Endothelial cell (in vitro differentiated cells): ENCODE results near the gene ZNF142. TPM values are rescaled to one million over a fixed set of nuclear protein-coding genes. Genes with fewer than 3 reads are reported as not detected.
A peak's percentile ranks its signal among the peaks of the same experiment; 100 is the strongest.

Source experiments
- DNase-seq: peaks from one replicate; pipeline ENCODE4 v3.0.0; 2021; ENCODE audit warnings: low spot score
- H3K27ac Mint-ChIP-seq: one replicate; pipeline ENCODE4 v1.8.0; 2021; ENCODE audit warnings: mixed read lengths, inconsistent platforms; ENCODE audit not compliant: unreplicated experiment
- H3K27me3 Mint-ChIP-seq: one replicate; pipeline ENCODE4 v1.8.0; 2021; ENCODE audit warnings: mild to moderate bottlenecking, moderate library complexity, mixed read lengths, inconsistent platforms; ENCODE audit not compliant: unreplicated experiment
- H3K36me3 Mint-ChIP-seq: one replicate; pipeline ENCODE4 v1.8.0; 2021; ENCODE audit warnings: mild to moderate bottlenecking, low read depth, mixed read lengths, inconsistent platforms; ENCODE audit not compliant: unreplicated experiment
- H3K4me1 Mint-ChIP-seq: one replicate; pipeline ENCODE4 v1.8.0; 2021; ENCODE audit warnings: mild to moderate bottlenecking, mixed read lengths, inconsistent platforms; ENCODE audit not compliant: unreplicated experiment
- H3K4me3 Mint-ChIP-seq: one replicate; pipeline ENCODE4 v1.8.0; 2021; ENCODE audit warnings: mild to moderate bottlenecking, mixed read lengths, inconsistent platforms; ENCODE audit not compliant: unreplicated experiment
- H3K9me3 Mint-ChIP-seq: one replicate; pipeline ENCODE4 v1.8.0; 2021; ENCODE audit warnings: mixed read lengths, inconsistent platforms; ENCODE audit not compliant: unreplicated experiment
- total RNA-seq: library from RNA; stranded (reverse); fragmentation: NEBNext Ultra II Directional; extraction: Animal tissue kit (Norgen Biotek cat#: 25700); gene quantifications from one replicate; pipeline ENCODE4 v1.2.1, GENCODE V29; 2021; ENCODE audit not compliant: unreplicated experiment
- TF ChIP-seq, protein P1 (sequence below): fragments of 200-600 bp; sonication (generic); IDR thresholded peaks from one replicate; pipeline ENCODE4 v1.5.0; 2021; ENCODE audit warnings: antibody characterized with exemption; ENCODE audit not compliant: unreplicated experiment

Gene ZNF142
- total RNA-seq, 1 donor from 2014 or later: 26.6 TPM

DNA sequence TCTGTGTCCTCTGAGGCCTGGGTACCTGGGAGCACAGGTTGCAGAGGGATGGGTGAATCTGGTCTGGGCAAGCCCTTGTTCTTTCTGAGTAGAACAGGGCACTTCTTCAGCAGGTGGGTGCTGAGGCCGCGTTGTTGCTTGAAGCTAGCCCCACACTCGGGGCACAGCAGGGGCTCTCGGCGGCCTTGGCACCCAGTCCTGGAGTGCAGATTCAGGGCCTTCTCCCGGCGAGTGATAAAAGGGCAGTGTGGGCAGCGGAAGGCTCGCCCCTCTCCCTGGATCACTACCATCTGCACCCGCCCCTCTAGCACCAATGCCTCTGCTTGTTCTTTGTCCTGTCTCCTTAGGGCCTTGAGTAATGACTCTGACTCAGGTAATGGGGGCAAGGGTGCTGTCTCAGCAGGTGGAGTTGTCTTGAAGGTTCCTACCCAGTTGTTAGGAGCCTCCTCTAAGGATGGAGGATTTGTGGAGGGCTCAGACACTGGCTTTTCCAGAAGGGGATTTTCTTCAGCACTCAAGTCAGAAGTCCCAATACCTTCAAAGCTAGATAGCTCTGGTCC, 15.6 kb downstream of the ZNF142 start:
- no peak for DNase-seq
- peaks cover 23% of the 10 kb centered on the region for H3K36me3 Mint-ChIP-seq
- H3K27ac Mint-ChIP-seq: no peak overlapping the region
- no peak overlapping the region for H3K4me3 Mint-ChIP-seq
- H3K27me3 Mint-ChIP-seq: peaks cover 6% of the 10 kb centered on the region
- peaks cover 11% of the 10 kb centered on the region for H3K4me1 Mint-ChIP-seq
- no peaks in the 10 kb centered on the region for H3K9me3 Mint-ChIP-seq
- TF ChIP-seq, protein P1, sequence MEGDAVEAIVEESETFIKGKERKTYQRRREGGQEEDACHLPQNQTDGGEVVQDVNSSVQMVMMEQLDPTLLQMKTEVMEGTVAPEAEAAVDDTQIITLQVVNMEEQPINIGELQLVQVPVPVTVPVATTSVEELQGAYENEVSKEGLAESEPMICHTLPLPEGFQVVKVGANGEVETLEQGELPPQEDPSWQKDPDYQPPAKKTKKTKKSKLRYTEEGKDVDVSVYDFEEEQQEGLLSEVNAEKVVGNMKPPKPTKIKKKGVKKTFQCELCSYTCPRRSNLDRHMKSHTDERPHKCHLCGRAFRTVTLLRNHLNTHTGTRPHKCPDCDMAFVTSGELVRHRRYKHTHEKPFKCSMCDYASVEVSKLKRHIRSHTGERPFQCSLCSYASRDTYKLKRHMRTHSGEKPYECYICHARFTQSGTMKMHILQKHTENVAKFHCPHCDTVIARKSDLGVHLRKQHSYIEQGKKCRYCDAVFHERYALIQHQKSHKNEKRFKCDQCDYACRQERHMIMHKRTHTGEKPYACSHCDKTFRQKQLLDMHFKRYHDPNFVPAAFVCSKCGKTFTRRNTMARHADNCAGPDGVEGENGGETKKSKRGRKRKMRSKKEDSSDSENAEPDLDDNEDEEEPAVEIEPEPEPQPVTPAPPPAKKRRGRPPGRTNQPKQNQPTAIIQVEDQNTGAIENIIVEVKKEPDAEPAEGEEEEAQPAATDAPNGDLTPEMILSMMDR: no peak

DNA sequence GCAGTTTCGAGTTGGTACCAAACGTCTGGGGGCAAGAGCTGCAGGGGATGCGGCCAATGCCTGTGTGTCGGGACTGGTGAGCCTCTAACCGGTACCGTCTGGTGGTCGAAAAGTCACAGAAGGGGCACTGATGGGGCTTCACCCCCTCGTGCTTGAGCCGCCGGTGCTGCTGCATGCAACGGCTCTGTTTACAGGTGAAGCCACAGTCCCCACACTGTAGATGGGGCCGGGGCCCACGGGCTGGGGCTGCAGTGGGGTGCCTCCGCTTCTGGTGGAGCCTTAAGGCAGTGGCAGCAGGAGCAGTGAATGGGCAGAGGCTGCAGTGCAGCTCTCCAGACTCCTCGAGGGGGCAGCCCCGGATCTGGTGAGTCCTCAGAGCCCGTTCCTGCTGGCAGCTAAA, 16.6 kb downstream of the ZNF142 start:
- H3K36me3 Mint-ChIP-seq: peaks cover 27% of the 10 kb centered on the region
- H3K4me1 Mint-ChIP-seq: peaks cover 11% of the 10 kb centered on the region
- H3K4me3 Mint-ChIP-seq: no peak overlapping the region
- DNase-seq: no peak
- peaks cover 6% of the 10 kb centered on the region for H3K27me3 Mint-ChIP-seq
- no peaks in the 10 kb centered on the region for H3K9me3 Mint-ChIP-seq
- TF ChIP-seq, protein P1: no peak
- H3K27ac Mint-ChIP-seq: peak overlapping the region; percentile 36

DNA sequence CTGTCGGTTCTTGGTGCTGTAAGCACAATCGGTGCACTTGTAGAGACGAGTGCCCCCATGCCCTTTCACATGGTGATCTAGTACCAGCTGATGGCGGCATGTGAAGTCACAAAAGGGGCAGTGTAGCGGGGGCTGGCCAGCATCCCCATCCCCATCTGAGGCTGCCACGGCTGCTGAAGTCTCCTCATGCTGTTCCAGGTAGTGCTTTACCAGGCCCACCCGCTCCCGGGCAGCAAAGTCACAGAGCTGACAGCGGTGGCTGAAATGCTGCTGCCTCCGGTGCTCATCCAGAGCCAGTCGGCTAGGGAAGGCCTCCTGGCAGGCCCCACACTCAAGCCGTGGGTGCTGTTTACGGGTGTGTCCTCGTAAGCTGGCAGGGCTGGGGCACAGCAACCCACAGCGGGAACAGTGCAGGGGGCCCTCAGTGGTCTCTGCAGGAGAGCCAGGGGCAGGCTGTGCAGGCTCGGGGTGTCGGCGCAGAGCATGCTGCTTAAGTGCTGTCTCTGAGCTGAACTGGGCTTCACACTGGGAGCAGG, 17.2 kb downstream of the ZNF142 start:
- H3K36me3 Mint-ChIP-seq: peaks cover 31% of the 10 kb centered on the region
- TF ChIP-seq, protein P1: no peak
- H3K4me3 Mint-ChIP-seq: peak overlapping the region; percentile 24
- DNase-seq: no peak
- H3K27me3 Mint-ChIP-seq: peaks cover 6% of the 10 kb centered on the region
- peaks cover 11% of the 10 kb centered on the region for H3K4me1 Mint-ChIP-seq
- no peaks in the 10 kb centered on the region for H3K9me3 Mint-ChIP-seq
- H3K27ac Mint-ChIP-seq: peak overlapping the region; percentile 61

DNA sequence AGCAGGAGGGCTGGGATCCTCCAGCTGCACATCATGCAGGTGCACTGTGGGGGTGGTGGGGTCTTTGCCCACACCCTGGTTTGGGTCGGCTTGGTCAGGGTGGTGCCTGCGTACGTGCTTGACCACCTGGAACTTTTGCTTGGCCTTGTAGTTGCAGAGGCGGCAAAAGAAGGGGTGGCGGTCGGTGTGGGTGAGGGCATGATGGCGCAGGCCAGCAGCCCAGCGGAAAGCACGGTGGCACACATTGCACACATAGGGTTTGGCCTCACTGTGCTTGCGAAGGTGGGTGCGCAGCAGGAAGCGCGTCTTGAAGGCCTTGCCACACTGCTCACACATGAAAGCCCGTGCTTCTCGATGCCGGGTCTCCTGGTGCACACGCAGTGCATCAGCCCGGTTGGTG, 21.1 kb downstream of the ZNF142 start:
- Mint-ChIP-seq H3K27me3 (peaks cover 5% of the 10 kb centered on the region), H3K9me3 (no peaks in the 10 kb centered on the region), H3K4me3 (no peak overlapping the region), H3K27ac (no peak overlapping the region), H3K4me1 (peaks cover 39% of the 10 kb centered on the region), H3K36me3 (peaks cover 56% of the 10 kb centered on the region)
- TF ChIP-seq, protein P1: no peak
- DNase-seq: no peak

DNA sequence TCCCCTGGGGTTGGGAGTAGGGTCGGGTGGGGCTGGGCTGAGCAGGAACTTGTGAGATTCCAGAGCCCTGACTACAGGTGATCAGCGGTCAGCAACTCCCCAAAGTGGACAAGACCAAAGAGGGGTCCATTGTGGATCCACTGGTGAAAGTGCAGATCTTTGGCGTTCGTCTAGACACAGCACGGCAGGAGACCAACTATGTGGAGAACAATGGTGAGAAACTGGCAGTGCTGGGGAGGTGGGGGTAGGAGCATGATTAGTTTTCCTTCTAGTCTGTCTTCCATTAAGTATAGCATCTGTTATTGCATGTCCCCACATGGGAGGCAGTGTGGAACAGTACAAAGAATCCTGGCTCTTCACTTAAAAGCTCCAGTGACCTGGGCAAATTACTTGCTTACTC, 23.7 kb downstream of the ZNF142 start:
- peak overlapping the region; percentile 16 for H3K27ac Mint-ChIP-seq
- H3K36me3 Mint-ChIP-seq: peaks cover 69% of the 10 kb centered on the region
- H3K4me3 Mint-ChIP-seq: peak overlapping the region; percentile 32
- TF ChIP-seq, protein P1: no peak
- no peaks in the 10 kb centered on the region for H3K9me3 Mint-ChIP-seq
- peaks cover 44% of the 10 kb centered on the region for H3K4me1 Mint-ChIP-seq
- no peak for DNase-seq
- H3K27me3 Mint-ChIP-seq: peaks cover 6% of the 10 kb centered on the region
